HG03066 (cell line): ENCODE measurements around the gene SLC35F6.
"Not testable (repeated sequence)": the region's sequence is repeated elsewhere in the genome, so short reads cannot be mapped to it uniquely, and the experiment has no call there.

Experiments
- ATAC-seq: cut with Tn5 transposase; IDR thresholded peaks from one replicate; pipeline ENCODE4 v1.9.1; 2021; ENCODE audit warnings: low read depth; ENCODE audit not compliant: unreplicated experiment

The SLC35F6 gene

DNA sequence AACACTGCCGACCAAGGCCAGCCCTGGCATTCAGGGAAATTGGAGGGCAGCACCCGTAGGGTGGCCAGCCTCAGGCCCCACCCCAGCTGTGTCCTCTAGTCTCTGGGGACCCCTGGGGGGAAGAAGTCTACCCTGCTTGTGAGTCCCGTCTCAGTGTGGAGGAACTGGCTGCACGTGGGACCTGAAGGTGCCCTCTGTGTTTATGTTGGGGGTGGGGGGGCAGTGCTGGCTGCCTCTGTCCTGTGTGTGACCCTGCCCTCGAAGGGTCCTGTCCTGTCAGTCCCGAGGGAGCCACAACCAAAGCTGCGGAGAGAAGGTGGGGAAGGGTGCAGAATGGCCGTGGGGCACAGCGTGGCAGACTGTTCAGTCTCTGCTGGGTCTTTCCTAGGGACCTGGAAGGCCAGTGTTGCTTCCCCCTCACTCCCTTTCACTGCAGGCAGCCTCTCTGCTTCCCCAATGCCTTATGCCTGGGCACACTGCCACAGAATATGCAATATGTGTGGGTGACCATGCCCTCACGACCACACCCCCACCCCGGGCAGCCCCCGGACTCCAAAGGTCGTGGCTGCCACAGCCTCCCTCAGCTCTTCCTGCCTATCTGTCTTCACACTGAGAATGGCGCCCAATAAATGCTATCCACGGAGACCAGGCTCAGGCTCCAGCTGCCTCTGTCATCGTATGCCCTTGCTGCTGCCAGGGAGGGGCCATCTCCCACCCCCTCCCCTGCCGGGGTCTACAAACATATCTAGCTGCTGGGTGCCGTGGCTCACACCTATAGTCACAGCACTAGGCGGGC lies 33.3 kb upstream of the SLC35F6 start:
- ATAC-seq: no peak

DNA sequence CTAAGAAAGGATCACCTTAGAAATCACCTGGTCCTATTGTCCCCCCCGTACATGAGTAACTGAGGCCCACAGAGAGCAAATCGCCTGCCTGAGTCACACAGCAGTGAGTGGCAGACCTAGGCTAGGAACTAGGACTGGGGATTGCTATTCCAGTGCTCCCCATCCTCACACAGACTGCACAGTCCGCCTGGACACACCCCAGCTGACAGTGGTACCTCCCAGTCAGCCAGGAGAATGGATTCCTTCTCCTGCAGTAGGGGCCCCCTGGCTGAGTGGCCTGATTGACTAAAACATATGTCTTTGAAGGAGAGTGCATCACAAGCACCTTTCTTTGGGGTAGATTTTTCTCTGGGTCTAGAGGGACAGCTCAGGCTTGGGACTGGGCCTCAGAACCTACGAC lies 32.4 kb upstream of the SLC35F6 start:
- no peak for ATAC-seq

DNA sequence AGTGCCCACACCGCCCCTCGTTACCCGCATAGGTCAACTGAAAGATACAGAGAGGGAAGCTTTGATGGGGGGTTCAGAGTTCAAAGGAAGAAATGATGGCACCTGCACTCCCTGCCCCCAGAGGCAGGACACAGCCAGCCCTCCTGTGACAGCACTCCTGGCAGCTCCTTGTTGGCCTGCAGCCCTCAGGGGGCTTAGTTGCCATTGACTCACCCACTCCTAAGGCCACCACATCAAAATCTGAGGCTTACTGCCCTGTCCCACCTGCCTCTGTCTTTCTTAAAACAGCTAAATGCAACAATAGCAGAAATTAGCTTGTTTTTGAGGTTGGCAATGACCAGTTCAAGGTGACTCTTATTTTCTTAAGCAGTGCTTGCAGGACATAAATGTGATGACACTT lies 31.6 kb upstream of the SLC35F6 start:
- ATAC-seq: no peak

DNA sequence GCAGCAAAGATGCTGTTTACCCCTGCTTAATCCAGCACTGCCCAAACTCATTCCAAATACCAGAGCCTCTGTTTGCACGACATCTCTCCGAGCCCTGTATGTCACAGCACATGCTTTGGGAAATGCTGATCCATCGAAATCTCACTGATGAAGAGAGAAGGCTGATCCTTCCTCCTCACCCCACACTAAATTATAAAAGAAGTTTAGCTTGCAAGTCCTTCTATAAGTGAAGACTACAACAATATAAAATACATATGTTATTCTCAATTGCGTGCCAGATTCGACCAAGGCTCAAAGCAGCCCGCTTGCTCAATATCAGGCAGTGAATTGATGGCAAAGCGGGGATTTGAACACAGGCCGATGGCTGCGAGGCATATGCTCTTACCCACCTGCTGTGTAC lies 30.7 kb upstream of the SLC35F6 start:
- no peak for ATAC-seq

DNA sequence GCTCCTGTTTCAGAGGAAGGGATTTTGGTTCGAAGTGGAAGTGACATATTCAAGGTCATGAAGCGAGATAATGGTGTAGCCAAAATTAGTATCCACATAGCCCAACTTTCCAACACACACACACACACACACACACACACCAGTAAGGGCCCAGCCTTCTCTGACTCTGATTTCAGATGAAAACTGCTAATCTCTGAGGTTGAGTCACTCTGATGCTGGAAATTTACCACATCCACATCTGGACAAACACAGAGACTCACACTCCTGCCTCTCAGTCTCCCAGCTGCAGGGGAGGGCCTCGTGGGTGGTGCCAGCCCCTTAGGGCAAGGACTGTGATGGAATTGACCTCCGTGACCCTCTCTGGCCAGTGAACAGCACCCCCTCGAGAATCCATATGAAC lies 29.0 kb upstream of the SLC35F6 start:
- ATAC-seq: no peak

DNA sequence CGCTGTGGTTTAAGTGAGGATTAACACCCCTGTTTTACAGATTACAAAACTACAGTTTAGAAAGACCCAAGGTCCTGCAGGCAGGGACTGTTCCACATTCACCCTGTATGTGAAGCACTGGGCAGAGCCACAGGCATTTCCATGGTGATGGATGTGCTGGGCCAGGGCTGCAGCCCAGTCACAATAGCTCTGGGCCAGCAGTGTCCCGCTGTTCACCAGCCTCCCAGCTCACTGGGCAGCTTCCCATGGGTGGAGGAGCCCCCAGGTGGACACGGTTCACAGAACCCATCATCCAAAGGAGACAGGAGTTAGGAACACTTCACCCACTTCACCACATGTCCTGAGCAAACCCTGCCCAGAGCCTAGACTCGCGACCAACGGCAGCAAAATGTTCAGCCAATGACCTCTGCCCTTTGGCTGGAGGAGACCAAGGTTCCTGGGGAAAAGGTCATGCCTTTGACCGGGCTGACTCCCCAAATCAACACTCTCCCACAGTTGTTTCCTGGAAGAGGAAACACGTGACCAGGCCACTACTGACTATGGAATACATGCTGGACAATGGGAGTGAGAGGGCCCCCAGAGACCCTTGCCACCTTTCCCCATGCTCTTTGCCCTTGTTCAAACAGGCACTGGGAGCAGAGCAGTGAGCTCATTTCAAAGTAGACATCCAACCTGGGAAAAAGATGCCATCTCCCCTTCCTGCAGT lies 28.0 kb upstream of the SLC35F6 start:
- ATAC-seq: no peak

DNA sequence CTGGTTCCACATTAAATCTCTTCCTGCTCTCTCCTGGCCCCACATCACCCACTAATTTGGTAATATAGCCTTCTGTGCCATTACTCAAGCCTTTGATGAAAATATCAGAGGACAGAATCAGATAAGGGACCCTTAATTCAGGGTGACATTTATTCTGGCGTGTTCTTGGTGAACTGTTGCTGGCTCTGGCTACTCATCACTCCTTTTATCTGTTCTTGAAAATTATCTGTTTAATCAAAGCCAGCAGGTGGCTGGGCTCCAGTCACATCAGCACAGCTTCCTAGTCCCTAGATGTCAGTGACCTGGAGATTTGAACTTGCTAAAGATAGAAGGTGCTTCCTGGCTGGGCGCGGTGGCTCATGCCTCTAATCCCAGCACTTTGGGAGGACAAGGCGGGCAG lies 26.9 kb upstream of the SLC35F6 start:
- ATAC-seq: no peak

DNA sequence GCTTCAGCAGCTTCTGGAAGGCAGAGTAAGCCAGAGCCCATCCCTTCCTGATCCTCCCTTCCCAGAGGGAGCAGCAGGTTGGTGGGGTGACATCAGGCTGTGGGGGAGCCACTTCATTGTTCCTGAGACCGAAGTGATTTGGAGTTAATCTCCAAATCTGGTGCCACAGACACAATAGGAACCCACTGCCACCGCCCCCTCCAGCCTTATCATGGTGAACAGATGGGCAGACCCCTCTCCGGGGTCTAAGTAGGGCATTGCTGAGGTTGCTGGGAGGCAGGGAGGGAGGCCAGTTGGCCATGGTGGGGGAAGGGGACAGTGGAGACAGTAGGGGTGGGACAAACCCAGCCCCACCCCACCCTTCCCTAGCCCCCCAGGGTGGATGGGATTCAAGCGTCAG lies 25.6 kb upstream of the SLC35F6 start:
- ATAC-seq: no peak

DNA sequence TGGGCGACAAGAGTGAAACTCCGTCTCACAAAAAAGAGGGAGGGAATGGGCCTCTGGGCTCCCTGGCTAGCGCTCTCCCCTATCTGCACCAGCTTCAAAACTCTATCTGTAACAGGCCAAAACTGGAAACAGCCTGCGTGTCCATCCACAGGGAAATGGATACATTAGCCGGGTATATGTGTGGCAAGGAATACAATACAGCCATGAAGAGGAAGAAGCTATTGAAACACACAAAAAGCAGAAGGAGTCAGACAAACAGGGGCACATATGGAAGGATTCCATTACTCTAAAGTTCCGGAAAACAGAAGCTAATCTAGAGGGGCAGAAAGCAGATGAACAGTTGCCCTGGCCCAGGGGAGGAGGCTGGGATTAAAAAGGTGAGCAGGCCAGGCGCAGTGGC lies 24.6 kb upstream of the SLC35F6 start:
- ATAC-seq: no peak

DNA sequence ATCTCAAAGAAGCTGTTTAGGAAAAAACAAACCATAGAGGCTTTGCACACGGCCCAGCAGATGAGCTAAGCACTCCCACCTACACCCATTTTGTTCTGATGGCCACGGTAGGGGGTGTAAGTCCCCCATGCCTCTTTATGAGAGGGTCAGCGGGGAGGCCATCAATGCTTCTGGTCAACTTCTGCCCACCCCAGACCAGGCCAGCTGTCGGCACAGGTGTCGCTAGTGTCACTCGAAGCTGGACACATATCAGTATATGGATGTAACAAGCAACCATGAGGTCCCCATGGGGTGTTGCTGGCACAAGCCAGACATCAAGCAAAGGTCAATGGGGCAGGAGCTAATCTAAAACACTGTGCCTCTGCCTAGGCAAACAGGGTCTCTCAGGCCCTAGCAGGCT lies 23.7 kb upstream of the SLC35F6 start:
- ATAC-seq: no peak

DNA sequence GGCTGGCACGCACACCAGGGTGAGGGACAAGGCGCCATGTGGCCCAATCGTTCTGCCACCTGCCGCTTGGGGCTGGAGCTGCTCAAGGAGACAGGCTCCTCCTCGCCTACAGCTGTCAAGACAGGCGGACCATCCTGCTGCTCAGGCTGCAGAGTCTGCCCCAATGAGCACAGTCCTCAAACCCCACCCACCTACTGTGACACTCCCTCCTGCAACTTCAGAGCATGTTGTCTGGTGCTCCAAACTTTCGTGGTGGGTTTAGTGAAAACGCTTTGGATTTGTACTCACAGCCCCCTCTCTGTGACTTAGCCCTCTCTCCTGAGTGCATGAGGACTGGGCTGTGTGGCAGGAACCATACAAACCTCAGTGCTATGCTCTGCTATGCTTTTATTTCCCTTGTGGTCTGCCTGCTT lies 23.2 kb upstream of the SLC35F6 start:
- ATAC-seq: no peak

DNA sequence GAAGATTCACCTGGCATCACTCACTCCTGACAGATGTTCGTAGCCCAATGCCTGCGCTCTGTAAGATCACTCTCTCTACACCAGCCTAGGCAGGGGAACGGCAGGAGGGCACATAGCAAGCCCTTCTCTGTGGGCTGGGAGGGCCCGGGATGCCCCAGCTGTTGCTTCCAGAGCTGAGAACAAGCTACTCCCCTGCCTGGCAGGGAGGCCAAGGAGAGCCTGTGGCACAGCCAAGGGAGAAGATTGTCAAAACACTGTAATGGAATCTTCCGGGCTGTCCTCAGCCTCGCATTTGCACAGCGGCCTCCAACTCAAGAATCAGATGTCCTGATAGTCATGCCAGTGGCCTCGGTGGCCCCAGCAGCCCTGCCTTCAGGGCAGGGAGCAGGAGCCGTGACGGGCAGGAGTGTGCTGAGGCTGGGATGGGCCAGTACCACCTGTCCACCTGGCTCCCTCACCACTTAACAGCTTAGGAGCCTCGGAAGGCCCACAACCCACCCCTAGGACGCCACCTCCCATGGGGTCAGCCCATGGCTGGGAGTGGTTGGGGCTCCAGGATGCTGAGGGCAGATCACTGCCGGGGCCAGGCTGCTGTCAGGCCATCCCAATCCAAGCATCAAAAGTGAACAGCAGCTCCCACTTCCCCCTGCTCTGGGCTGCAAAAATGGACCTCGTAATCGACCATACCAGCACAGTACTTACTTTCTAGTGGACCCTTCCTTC lies 21.9 kb upstream of the SLC35F6 start:
- ATAC-seq: no peak

DNA sequence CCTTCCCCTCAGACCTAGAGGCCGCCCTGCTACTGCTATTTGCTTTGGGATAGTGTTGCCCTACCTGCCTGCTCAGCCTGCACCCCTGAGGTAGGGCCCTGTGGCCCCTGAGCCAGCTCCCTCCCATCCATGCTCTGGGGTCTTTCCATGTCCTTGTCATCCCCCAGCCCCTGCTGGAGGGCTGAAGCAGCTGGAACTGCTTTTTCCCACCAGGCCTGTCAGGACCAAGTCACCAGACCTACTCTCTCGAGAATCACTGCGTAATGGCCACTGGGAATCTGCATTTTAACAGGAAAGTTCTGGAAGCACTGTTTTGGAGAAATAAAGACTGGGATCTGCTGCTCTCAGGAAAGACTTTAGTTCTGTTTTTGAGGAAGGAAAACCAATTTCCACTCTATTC lies 20.2 kb upstream of the SLC35F6 start:
- no peak for ATAC-seq

DNA sequence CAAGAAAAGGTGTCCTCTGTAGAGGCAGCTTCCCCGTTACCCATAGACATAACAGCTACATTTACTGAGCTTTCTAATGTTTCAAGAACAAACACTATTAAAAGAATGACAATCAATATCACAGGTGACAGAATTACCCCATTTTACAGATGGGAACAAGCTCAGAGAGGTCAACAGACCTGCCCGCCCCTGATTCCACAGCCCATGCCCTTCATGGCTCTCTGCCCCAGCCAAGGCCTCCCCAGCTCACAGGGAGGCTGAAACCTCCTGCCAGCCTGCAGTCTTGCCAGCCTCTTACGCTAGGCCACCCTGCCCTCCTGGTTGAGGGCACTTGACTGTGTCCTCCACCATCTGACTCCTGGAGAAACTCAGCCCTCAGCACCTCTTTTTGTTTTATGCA lies 19.1 kb upstream of the SLC35F6 start:
- ATAC-seq: no peak

DNA sequence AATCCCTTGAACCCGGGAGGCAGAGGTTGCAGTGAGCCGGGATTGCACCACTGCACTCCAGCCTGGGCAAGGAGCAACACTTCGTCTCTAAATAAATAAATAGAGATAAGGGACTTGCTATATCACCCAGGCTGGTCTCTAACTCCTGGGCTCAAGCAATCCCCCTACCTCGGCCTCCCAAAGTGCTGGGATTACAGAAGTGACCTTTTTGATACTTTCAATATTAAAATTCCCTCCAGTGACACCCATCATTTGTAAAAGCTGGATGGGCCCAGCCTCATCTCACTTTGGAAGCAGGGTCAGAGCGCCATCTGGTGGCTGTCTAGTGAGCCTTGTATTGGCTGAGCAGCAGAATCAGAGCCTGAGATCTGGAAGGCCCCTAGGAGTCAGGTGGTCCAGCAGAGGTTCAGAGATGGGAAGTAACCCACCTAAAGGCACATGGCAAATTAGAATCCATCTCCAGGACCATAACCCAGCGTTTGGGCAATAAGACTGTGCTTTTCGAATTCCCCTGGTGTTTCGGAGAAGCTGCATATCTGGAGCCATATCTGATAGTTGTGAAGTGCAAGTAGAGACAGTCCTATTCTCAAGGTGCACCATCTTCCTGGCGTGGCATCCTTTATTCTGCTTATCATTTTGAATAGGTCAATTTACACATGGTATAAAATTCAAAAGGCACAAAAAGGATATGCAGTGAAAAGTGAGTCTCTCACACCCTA lies 18.3 kb upstream of the SLC35F6 start:
- no peak for ATAC-seq

DNA sequence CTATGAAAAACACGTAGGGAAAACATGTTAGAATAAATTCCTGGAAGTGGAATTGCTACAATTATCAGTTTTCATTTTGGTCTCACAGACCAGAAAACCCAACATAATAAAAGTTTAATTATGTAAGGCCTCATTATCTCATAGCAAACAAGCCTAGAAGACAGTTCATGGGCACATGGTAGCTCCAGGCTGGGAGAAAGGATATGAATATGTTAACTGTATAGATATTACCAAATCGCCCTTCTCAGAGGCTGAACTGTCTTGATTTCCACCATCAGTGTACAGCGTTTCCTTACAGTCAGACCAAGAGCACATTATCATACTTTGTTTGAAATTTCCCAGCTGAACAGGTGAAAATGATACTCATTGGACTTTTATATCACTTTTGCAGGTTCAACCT lies 17.1 kb upstream of the SLC35F6 start:
- no peak for ATAC-seq

DNA sequence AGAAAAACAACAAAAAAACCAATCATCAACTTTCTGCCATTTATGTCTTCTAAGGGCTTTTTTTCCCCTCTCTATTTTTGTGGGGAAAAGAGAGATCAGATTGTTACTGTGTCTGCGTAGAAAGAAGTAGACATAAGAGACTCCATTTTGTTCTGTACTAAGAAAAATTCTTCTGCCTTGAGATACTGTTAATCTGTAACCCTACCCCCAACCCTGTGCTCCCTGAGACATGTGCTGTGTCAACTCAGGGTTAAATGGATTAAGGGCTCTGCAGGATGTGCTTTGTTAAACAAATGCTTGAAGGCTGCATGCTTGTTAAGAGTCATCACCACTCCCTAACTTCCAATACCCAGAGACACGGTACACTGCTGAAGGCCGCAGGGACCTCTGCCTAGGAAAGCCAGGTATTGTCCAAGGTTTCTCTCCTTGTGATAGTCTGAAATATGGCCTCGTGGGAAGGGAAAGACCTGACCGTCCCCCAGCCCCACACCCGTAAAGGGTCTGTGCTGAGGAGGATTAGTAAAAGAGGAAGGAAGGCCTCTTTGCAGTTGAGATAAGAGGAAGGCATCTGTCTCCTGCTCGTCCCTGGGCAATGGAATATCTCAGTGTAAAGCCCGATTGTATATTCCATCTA lies 14.2 kb upstream of the SLC35F6 start:
- not testable (repeated sequence) for ATAC-seq

DNA sequence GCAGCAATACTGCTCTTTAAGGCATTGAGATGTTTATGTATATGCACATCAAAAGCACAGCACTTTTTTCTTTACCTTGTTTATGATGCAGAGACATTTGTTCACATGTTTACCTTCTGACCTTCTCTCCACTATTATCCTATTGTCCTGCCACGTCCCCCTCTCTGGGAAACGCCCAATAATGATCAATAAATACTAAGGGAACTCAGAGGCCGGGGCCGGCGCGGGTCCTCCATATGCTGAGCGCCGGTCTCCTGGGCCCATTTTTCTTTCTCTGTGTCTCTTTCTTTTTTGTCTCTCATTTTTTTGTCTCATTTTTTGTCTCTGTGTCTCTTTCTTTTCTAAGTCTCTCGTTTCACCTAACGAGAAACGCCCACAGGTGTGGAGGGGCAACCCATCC lies 13.6 kb upstream of the SLC35F6 start:
- not testable (repeated sequence) for ATAC-seq

DNA sequence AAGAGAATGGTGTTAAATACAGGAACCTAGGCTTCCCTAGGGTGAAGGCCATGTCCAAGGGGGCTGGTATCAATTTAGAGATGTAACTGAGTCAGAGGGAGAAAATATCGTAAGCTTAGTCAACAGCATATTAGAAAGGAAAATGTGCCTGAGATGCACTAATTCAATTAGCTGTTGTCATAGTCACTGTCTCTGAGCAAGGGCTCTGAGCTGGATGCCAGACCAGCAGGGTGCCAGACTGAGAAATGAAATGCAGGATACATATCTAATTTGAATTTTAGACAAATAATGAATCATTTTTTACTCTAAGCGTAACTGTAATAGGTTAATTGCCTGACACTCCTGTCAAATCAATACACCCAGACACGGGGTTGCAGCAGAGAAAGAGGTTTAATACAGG lies 11.4 kb upstream of the SLC35F6 start:
- no peak for ATAC-seq

DNA sequence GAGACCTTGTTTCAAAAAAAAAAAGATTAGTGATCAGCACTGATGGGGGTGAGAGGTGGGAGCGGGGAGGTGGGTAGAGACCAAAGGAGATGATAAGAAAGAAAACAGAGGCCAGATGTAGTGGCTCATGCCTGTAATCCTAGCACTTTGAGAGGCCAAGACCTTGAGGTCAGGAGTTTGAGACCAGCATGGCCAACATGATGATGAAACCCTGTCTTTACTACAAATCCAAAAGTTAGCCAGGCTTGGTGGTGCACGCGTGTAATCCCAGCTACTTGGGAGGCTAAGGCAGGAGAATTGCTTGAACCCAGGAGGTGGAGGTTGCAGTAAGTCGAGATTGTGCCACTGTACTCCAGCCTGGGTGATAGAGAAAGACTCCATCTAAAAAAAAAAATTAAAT lies 9.5 kb upstream of the SLC35F6 start:
- no peak for ATAC-seq
